GM18505 (cell line): ENCODE measurements around the gene SHC3.

Experiments used
- ATAC-seq: cut with Tn5 transposase; IDR thresholded peaks from one replicate; pipeline ENCODE4 v1.9.1; 2021; ENCODE audit not compliant: unreplicated experiment
- POLR2A ChIP-seq: IDR thresholded peaks from 4 replicates; pipeline ENCODE4 v1.6.1; 2011; ENCODE audit warnings: borderline replicate concordance; ENCODE audit not compliant: insufficient read depth, insufficient read length; ENCODE audit errors: extremely low read depth

SHC3 gene

DNA sequence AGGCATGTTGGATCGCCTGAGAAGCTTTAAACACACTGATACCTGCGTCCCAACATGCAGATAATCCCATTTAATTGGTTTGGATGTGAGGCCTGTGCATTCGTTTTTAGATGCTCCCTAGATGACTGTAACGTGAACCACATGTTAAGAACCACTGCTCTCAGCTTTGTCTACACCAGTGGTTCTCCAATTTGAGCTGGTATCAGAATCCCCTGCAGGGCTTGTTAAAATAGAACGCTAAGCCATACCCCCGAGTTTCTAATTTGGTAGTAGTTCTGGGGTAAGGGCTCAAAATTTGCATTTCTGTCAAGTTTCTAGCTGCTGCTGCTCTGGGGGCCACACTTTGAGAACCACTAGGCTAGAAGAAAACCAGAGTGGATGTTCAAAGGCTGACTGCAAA, 112.7 kb downstream of the SHC3 start:
- no peak for ATAC-seq
- TF ChIP-seq POLR2A, result no peak

DNA sequence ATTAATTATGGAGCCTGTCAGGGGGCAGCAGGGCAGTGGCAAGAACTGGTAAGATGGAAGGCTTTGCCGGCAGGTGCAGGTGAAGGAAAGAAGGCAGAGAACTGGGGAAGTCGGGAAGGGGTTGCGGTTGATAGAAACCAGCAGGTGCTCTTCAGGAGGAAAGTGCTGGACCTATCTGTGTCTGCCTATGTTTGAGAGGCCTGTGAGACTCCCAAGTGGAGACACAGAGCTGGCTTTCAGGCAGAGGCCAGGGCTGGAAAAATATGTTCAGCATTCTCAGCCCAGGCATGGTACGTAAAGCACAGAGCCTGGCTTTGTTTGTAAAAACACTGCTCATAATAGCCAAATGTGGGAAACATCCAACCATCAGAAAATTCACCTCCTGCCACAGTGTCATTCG, 117.8 kb downstream of the SHC3 start:
- no peak for ATAC-seq
- TF ChIP-seq POLR2A, result no peak

DNA sequence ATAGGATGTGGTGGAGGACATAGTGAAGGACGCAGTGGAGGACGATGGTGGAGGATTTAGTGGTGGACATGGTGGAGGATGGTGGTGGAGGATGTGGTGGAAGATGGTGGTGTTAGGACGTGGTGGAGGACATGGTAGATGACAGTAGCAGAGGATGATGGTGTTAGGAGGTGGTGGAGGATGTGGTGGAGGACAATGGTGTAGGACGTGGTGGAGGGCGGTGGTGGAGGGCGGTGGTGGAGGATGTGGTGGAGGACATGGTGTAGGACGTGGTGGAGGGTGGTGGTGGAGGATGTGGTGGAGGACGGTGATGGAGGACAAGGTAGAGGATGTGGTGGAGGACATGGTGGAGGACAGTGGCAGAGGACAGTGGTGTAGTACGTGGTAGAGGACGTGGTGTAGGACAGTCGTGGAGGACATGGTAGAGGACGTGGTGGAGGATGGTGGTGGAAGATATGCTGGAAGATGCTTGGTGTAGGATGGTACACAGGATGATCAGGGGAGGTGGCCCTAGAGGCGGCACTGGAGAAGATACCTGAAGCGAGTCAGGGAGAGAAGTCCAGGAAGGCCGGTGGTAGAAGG, 118.6 kb downstream of the SHC3 start:
- ATAC-seq, result no peak
- no peak for TF ChIP-seq POLR2A

GRCh38 chr9:89058906-89059305, 119.7 kb downstream of the SHC3 start:
- no peak for ATAC-seq
- TF ChIP-seq POLR2A, result no peak

GRCh38 chr9:89054865-89055495, 123.6 kb downstream of the SHC3 start:
- TF ChIP-seq POLR2A, result no peak
- no peak for ATAC-seq

- ATAC-seq, result no peak
- no peak for TF ChIP-seq POLR2A
These were observed 125.3 kb downstream of the SHC3 start for GRCh38 chr9:89053301-89053700.

- TF ChIP-seq POLR2A, result no peak
- ATAC-seq, result no peak
These were observed 126.0 kb downstream of the SHC3 start for GRCh38 chr9:89052470-89053097.

DNA sequence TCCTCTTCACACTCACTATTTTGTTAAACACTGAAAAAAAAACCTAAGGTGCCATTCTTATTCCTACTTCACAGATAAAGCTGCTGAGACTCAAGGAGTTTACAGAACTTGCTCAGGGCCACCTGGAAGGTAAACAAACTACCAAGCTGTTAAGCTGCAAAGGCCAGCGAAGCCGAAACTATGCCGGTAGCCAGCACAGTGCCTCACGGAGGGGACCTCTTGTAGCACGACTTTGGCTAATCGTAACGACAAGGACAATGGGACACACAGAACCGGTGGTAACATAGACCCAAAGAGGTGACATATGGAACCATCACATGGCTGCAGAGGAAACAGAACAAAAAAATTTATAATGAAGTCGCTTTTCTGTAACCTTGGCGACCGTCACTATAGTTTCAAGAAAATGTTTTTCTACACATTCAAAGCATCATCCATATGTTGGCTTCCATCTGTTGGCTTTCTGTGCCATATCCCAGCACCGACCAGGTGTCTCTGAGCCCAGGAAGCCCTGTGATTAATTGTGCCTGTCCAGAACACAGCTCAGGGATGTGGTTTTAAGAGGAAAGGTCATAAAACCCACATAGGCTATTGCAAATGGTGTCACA, 127.1 kb downstream of the SHC3 start:
- no peak for TF ChIP-seq POLR2A
- no peak for ATAC-seq

DNA sequence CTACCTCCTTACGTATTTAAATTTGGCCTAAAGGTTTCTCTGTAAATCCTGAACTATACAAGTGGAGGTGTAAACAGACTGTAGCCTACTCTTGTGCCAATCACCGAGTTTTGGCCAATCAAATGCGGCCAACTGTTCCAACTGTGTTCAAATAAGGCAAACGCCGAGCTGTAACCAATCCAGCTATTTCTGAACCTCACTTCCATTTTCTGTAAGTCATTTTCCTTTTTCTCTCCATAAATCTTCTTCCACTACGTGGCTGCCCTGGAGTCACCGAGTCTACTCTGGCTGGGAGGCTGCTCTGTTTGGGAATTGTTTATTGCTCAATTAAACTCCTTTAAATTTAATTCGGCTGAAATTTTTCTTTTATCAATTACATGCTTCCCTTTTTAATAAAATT, 129.0 kb downstream of the SHC3 start:
- no peak for ATAC-seq
- no peak for TF ChIP-seq POLR2A

DNA sequence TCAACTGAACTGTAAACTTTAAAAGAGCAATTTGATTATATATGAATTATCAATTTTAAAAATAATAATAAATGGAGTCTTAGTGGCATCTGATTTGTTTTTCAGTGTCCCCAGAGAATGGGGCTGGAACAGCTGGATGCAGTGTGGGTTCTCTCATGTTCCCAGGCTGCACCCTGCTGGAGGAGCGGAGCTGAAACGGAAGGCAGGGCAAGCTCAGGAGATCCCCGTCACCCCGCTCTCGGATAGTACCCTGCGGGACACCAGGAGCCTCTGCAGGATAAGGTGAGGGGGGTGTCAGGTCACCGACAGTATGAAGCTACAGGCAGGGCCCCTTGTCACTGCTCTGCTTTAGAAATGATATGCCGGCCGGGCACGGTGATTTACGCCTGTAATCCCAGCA, 130.0 kb downstream of the SHC3 start:
- ATAC-seq, result no peak
- TF ChIP-seq POLR2A, result no peak

- no peak for TF ChIP-seq POLR2A
- ATAC-seq, result no peak
These were observed 131.0 kb downstream of the SHC3 start for GRCh38 chr9:89047667-89048066.

- no peak for TF ChIP-seq POLR2A
- ATAC-seq, result no peak
These were observed 131.8 kb downstream of the SHC3 start for GRCh38 chr9:89046832-89047231.

GRCh38 chr9:89044881-89045280, 133.7 kb downstream of the SHC3 start:
- TF ChIP-seq POLR2A, result no peak

GRCh38 chr9:89044104-89044503, 134.5 kb downstream of the SHC3 start:
- ATAC-seq, result no peak

More at GRCh38 chr9:89044881-89045280, 133.7 kb downstream of the SHC3 start:
- no peak for ATAC-seq

More at GRCh38 chr9:89044104-89044503, 134.5 kb downstream of the SHC3 start:
- TF ChIP-seq POLR2A, result no peak
